ENCODE results near the gene UBE2E2. TPM values are rescaled to one million over a fixed set of nuclear protein-coding genes. Genes with fewer than 3 reads are reported as not detected.
A peak's percentile ranks its signal among the peaks of the same experiment; 100 is the strongest.

Gene UBE2E2
- total RNA-seq, 1 experiment from 2014 or later: 54.9 TPM

- DNase-seq (ENCODE audit: low spot score): no peak
- peak; percentile 16 for ATAC-seq
- H3K4me1 Mint-ChIP-seq: peaks cover 42% of the 10 kb centered on the region
- CTCF ChIA-PET: interaction anchor here (0.7 to 1.5 kb wide), 2 partner anchors 12 to 101 kb away, joined by 3 to 6 read pairs; no protein-coding TSS in a partner anchor
- no peak overlapping the region for H3K4me3 Mint-ChIP-seq
- POLR2A ChIA-PET: no interaction called here
- H3K27me3 Mint-ChIP-seq (ENCODE audit: low read depth): no peaks in the 10 kb centered on the region
- TF ChIP-seq FOXP1 (CRISPR knock-in tag; IDR thresholded peaks at IDR 0.05; ENCODE audit: borderline replicate concordance) (no peak), SMAD3 (CRISPR knock-in tag; IDR thresholded peaks at IDR 0.05; ENCODE audit: borderline replicate concordance) (no peak), MAX (CRISPR knock-in tag; IDR thresholded peaks at IDR 0.05) (no peak), CBFB (CRISPR knock-in tag; IDR thresholded peaks at IDR 0.05; ENCODE audit: low read depth) (no peak), ATF2 (CRISPR knock-in tag; IDR thresholded peaks at IDR 0.05; ENCODE audit: borderline replicate concordance, low read depth) (no peak), KAT7 (CRISPR knock-in tag; IDR thresholded peaks at IDR 0.05; ENCODE audit: borderline replicate concordance) (no peak), ATF1 (CRISPR knock-in tag; IDR thresholded peaks at IDR 0.05) (no peak), CTCF (IDR thresholded peaks at IDR 0.05) (no peak), ZNF671 (CRISPR knock-in tag; IDR thresholded peaks at IDR 0.05) (no peak), ELF4 (CRISPR knock-in tag; IDR thresholded peaks at IDR 0.05; ENCODE audit: low read depth) (no peak), SMAD4 (CRISPR knock-in tag; IDR thresholded peaks at IDR 0.05) (no peak), AR (CRISPR knock-in tag; IDR thresholded peaks at IDR 0.05) (no peak), GRHL2 (CRISPR knock-in tag; IDR thresholded peaks at IDR 0.05; ENCODE audit: insufficient replicate concordance, severe bottlenecking) (no peak), GABPB1 (CRISPR knock-in tag; IDR thresholded peaks at IDR 0.05) (no peak), IRF2 (CRISPR knock-in tag; IDR thresholded peaks at IDR 0.05; ENCODE audit: borderline replicate concordance, low read depth) (no peak), ZNF138 (CRISPR knock-in tag; conservative IDR thresholded peaks at IDR 0.05) (no peak), NR1H2 (CRISPR knock-in tag; IDR thresholded peaks at IDR 0.05) (no peak)
- H3K27ac Mint-ChIP-seq: 0 out of 2 replicates have a peak overlapping the region, but pooled peaks have one; percentile 28
- no peaks in the 10 kb centered on the region for H3K9me3 Mint-ChIP-seq
- H3K36me3 Mint-ChIP-seq: no peaks in the 10 kb centered on the region
Measured at GRCh38 chr3:23612296-23612891, 409.3 kb downstream of the UBE2E2 start.

- ChIA-PET CTCF (no interaction called here), POLR2A (no interaction called here)
- Mint-ChIP-seq H3K27ac (no peak overlapping the region), H3K36me3 (peaks cover 7% of the 10 kb centered on the region), H3K4me1 (peaks cover 19% of the 10 kb centered on the region), H3K4me3 (no peak overlapping the region), H3K27me3 (ENCODE audit: low read depth) (no peaks in the 10 kb centered on the region), H3K9me3 (peaks cover 11% of the 10 kb centered on the region)
- ATAC-seq: no peak
- no peak for DNase-seq (ENCODE audit: low spot score)
- TF ChIP-seq CBFB (CRISPR knock-in tag; IDR thresholded peaks at IDR 0.05; ENCODE audit: low read depth): no peak
- no peak for TF ChIP-seq ARID4B (CRISPR knock-in tag; IDR thresholded peaks at IDR 0.05; ENCODE audit: borderline replicate concordance)
- no peak for TF ChIP-seq GABPB1 (CRISPR knock-in tag; IDR thresholded peaks at IDR 0.05)
- TF ChIP-seq E2F5 (CRISPR knock-in tag; IDR thresholded peaks at IDR 0.05): no peak
- TF ChIP-seq ZNF512 (CRISPR knock-in tag; IDR thresholded peaks at IDR 0.05; ENCODE audit: borderline replicate concordance): no peak
- no peak for TF ChIP-seq ZMAT4 (CRISPR knock-in tag; IDR thresholded peaks at IDR 0.05)
Measured at GRCh38 chr3:23615068-23615467, 411.9 kb downstream of the UBE2E2 start.

Measured in WTC11 (cell line).